HK-2 (cell line): ENCODE measurements around the gene MLH3.
"Not testable (repeated sequence)": the region's sequence is repeated elsewhere in the genome, so short reads cannot be mapped to it uniquely, and the experiment has no call there.

Experiments
- DNase-seq: peaks from one replicate; pipeline ENCODE4 v3.0.0-alpha.2; 2018; ENCODE audit not compliant: unreplicated experiment

MLH3 gene

DNA sequence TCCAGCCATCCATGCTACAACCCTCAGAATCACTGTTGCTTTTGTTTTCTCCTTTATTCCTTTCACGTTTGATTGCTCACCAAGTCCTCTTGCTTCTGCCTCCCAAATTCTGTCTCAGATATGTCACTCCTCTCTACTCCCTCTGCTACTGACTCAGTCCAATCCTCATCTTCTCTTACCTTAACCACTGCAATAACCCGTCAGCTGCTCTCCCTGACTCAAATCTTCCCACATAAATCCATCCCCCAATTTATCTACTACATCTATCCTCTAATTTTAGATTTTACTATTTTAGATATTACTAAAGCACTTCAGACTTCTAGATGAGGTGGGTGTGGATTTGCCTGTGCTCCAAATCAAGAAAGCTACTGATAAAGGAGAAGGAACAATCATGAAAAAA lies 25.4 kb downstream of the MLH3 start:
- no peak for DNase-seq

DNA sequence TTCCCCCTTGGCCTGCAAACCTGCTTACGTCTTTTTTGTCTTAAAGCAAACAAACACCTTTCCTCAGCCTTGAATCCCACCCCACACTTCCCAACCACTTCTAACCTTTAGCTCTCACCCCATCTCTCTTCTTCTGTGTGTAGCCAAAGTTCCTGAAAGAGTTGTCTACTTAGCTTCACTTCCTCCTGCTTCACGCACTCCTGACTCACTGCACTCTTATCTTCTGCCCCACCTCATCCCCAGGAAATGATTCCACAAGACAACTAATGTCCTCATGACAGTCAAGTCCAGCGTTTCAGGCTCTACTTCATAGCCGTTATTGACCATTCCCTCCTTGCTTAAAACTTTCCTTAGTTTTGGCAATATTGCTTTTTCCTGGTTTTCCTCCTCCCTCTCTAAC lies 26.2 kb downstream of the MLH3 start:
- no peak for DNase-seq

DNA sequence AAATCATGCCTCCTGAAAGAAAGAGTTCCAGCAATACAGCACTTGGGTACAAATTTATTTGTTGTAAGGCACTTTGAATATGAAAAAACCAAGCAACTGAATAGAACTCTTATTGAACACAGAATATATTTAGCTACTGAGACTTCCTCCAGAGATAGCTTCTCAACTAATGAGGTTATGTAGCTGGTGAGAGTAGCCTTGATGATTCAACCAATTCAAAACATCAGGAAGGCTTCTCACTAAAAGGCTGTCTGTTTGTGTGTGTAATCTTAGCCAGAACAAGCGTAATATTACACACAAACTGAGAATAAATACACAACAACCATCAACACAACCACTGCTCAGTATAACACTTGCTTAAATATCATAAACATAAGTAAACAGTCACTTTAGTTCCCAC lies 28.2 kb downstream of the MLH3 start:
- no peak for DNase-seq

DNA sequence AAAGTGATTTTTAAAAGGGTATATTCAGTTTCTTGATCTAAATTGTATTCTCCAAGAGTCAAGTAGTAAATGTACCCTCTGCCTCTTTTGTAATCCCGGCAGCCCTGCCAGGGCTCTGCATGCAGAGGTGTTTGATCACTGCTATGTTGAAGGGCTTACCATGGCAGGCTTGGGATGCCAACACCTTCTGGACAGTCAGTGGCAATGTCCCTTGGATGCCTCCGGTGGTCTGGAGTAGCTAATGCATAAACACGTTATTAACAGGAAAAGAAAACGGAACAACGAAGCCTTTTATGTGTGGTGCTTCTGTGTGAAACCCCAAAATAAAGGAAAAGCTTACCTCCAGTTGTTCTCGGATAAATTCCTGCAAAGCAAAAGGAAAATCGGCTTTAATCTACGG lies 28.6 kb downstream of the MLH3 start:
- no peak for DNase-seq

DNA sequence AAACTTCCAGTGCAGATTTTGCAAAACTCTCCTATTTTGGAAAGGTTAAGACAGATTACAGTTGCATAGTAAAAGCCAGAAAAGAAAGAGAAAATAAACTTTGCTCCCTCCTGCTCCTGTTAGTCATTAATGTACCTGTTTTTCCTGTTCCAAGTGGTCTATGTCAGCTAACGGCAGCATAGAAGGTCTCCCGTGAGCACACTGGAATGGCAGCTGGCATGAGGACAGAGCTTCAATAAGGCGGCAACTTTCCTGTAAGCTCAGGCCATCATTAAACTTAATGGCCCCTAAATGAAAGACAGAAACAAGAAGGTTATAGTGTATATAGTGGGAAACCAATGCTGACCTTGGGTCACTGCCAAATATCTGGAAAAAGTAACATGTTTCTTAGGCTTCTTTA lies 32.6 kb downstream of the MLH3 start:
- no peak for DNase-seq

DNA sequence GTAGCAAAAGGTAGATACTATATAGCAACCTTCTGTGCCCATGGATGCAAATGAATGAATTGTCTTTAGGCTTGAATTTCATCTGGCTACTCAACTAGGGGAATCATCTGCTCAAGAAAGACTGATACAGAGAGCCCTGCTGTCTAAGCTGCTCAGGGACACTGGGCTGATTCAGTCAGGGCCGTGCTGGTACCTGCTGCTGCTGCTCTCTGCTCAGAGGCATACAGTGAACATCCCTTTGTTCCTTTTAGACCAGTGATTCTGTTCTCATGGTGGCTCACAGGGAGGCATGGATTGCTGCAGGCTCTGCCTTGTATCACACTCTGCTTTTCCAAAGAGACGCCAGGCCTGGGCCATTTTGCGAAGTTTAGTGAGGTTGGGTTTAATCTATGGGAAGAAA lies 34.5 kb downstream of the MLH3 start:
- DNase-seq, result no peak

DNA sequence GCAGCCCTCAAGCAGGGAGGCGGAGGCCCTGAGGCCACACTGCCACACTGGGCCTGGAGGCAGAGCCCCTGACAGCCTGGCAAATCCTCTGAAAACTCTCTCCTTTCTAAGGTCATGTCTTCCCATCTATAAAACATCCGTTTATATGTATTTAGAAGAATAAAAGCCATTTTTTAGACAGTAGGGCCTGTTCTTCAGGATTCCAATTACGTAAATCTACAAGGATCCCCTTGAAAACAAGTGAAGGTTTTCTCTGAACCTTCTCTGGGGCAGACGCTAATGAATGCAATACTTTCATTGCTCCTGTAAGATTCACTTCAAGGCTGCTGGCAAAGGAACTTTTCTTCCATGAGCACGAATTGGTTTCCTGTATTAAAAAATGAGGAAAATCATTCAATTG lies 35.8 kb downstream of the MLH3 start:
- DNase-seq, result no peak

DNA sequence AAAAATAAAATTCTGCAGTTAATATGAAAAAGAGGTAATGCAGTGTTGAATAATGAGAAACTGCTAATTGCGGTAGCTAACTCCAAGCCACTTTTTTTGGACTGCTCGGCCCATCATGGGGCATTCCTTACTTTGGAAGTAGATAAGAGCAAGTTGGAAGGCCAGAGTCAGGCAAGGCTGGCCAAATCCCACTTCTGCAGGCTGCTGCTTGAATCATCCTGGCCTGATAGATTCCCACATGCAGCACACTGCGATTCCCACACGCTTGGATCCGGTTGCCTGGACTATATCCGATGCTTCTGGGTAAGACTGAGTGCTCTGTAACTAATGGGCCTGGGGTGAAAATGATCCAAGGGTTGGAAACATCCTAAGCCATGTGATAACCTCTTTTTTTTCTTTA lies 38.0 kb downstream of the MLH3 start:
- no peak for DNase-seq

DNA sequence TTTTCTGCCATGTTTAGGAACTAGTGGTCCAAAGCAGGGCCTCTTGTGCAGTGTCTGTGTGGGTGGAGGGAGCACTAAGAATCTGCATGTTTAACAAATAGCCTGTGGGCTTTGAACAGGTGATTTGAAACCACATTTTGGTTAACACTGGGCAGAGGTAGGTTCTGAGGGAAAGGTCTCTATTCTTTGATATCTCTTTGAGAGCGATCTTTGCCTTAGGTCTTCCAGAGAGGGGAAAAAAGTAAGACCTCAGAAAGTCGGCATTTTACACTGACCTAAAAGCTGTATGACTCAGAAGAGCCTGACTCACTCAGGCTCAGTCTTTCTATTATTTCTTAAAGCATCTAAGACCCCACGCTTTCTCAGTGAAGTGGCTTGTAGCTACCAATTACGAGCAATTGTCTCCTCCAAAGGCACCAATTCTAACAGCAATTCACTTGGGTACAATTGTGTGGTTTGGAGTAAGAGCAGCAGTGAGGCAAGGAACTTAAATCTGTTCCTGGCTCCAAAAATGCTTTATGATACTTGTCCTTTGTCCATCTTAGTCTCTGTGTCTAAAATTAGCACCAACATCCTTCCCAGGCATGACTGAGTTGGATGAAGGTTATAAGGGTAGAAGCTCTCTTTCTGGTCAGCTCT lies 39.8 kb downstream of the MLH3 start:
- DNase-seq, result no peak

DNA sequence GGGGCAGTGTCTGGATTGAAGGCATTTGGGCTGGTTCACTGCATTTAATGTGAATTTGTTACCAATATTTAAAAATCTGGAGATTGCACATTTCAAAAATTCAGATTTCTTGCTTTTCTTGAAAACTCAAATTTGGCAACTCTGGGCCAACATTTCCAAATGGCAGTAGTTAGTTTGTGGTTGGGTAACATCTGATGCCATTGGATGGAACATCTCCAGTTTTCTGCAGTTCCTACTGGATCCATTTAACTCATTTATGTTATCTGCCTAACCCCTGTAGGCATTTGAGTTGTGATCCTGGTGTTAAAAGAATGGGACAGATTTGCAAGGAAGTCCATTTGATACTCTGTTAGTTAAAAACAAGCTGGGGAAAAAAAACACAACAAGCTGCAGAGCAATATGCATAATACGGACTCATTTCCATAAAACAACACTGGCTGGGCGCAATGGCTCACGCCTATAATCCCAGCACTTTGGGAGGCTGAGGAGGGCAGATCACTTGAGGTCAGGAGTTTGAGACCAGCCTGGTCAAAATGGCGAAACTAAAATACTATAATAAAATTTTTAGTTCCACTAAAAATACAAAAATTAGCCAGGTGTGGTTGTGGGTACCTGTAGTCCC lies 40.7 kb downstream of the MLH3 start:
- DNase-seq, result no peak

DNA sequence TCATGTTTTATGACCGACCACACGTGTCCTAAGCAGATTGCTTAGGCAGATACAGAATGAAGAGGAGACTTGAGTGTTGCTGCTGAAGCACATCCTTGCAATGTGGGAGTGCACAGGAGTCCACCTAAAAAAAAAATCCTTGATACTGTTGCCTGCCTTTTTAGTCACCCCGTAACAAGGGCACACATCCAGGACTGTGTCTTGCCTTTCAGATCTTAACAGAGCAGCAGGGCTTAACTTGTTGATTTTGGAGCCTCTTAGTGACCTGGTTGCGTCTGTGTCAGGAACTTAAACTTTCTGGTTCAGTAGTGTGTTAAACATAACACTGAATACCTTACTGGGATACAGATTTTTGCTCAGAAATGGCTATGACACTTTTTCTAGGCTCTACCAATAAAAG lies 42.1 kb downstream of the MLH3 start:
- DNase-seq, result no peak

DNA sequence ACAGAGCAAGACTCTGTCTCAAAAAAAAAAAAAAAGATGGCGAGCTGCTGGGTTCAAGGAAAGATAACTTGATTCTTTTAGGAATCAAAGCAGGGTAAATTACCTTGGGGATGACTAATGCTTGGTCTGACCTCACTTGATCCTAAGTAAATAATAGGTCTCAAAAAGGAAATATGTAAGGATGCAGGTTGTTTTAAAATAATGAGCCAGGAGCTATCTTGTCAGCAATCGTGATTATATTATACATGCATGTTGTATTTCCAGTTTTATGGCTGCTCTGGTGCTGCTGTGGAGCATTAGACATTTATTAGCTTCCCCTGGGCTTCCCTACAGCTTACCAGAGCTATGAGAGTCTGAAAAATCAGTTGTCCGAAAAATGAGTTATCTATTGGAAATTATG lies 45.9 kb downstream of the MLH3 start:
- DNase-seq, result no peak

DNA sequence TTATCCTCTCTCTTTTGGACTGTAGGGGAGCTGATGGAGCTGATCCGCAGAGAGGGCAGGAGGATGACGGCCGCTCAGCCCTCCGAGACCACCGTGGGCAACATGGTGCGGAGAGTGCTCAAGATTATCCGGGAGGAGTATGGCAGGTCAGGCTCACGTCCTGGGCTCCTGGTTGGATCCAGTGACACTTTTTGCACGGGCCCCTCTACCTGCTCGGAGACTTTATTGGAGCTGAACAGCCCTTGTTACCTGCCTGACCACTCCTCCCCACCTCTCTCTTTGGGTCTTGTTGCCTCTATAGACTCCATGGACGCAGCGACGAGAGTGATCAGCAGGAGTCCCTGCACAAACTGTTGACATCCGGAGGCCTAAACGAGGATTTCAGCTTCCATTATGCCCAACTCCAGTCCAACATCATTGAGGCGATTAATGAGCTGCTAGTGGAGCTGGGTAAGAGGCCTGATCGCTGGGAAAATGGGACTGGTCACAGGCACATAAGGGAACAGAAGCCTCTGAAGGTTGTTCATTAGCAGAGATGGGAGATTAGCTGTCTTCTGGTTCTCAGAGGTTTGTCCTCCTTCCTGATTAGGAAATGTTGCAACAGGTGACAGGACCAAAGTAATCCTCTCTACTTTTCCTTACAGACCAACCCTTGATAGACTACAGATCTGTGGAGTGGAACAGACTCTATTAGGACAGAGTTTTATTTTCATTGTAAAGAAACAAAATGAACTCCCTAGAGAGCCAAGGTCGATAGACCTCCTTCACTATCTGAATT lies 47.8 kb downstream of the MLH3 start:
- DNase-seq, result no peak

DNA sequence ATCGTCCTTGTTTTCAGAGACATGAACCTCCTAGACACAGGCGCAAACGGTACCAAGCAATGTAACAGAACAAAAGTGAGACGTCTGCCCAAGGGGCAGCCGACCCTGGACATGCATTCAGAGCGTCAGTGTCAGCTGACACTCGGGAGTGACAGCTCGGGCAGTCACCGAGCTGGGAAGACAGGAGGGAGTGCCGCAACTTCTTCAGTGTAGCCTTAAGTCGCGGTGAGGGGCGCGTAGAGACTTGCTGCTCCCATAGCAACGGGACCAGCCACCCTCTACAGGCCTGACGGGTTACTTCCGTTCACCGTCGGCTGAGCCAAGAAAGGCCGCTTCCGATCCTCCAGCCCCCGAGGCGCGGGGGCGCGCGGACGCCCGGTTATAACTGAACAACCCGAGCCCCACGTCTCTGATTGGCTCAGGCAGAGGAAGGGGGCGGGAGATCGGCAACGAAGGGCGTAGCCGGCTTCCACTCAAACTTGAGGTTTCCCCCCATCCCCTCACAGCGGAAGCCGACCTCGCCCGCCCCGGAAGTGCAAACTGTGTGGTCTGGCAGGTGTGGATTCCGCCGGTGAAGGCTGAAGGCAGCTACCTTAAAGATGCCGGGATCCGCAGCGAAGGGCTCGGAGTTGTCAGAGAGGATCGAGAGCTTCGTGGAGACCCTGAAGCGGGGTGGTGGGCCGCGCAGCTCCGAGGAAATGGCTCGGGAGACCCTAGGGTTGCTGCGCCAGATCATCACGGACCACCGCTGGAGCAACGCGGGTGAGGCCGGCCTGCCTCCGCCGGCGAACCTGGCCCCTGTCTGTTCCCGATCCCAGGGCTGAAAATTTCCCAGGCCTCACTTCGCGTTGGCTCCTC lies 48.6 kb downstream of the MLH3 start, which contains the start of gene EIF2B2:
TSS of gene EIF2B2 (plus strand) at position 530 of the 858 bp plus-strand sequence. CDS start at position 600, 70 bp downstream.
- peak; percentile 97 for DNase-seq

DNA sequence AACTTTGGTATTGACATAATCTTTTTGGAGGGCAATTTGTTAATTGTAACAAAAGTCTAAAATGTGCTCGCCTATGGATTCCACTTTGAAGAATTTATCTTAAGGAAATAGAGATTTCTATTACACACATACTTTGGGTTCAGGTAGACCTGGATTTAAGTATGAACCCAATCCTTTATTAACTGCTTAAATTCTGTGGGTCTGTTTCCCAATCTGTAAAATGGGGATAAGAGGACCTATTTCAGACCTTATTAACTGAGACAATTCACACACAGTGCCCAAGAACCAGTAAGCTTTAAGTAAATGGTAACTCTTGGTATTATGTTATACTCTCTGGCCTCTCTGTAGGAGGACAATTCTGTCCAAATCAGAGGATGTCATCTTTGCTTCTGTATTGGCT lies 49.4 kb downstream of the MLH3 start:
- no peak for DNase-seq

DNA sequence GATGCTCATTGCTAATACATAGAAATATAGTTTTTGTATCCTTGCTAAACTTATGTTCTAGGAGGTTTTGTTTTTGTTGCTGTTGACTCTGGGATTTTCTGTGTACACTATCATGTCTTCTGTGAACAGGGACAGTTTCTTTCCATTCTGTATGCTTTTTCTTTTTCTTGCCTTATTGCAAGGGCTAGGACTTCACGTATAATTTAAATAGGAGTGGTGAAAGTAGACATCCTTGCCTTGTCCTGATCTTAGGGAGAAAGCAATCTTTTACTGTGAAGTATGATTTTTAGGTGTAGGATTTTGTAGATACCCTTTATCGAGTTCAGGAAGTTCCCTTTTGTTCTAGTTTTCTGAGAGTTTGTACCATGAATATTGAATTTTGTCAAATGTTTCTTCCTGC lies 50.0 kb downstream of the MLH3 start:
- no peak for DNase-seq

DNA sequence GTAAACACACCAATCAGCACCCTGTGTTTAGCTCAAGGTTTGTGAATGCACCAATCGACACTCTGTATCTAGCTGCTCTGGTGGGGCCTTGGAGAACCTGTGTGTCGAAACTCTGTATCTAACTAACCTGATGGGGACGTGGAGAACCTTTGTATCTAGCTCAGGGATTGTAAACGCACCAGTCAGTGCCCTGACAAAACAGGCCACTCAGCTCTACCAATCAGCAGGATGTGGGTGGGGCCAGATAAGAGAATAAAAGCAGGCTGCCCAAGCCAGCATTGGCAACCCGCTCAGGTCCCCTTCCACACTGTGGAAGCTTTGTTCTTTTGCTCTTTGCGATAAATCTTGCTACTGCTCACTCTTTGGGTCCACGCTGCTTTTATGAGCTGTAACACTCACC lies 55.5 kb downstream of the MLH3 start:
- DNase-seq, result not testable (repeated sequence)

DNA sequence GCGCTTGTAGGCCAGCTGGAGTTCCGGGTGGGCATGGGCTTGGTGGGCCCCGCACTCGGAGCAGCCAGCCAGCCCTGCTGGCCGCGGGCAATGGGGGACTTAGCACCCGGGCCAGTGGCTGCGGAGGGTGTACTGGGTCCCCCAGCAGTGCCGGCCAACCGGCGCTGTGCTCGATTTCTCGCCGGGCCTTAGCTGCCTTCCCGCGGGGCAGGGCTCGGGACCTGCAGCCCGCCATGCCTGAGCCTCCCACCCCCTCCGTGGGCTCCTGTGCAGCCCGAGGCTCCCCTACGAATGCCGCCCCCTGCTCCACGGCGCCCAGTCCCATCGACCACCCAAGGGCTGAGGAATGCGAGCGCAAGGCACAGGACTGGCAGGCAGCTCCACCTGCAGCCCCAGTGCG lies 57.1 kb downstream of the MLH3 start:
- not testable (repeated sequence) for DNase-seq

DNA sequence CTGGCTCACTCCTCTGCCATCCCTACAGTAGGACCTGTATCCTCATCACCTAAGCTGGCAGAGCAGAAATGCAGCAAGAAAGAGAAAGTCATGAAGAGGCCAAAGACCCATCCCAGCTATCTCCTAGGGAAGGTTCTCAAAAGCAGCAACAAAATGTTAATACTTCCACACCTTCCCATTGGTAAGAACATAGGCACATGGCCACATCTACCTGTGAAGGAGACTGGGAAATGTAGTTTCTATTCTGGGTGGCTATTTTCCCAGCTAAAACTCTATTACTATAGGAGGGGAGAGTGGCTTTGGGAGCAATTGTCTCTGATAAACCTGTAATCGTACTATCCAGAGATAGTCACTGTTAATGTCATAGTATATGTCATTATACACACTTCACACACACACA lies 62.3 kb downstream of the MLH3 start:
- no peak for DNase-seq

DNA sequence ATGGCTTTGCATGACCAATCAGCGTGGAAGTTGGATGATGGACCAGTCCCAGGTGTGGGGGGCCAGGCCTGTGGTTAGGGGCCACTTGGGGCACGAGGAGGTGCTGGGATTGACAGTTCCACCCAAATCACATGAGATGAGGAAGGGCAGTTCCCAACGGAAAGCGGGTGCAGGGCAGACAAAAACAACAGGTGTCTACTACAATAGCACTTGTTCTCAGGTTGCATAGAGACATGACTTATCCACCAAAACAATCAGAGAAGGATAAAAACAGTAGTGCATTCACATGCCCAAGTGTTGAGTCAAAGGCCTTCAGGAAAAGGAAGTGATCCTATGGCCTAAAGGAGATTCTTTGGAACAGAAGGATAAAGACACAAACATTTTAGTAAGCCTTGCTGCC lies 63.1 kb downstream of the MLH3 start:
- DNase-seq, result no peak

DNA sequence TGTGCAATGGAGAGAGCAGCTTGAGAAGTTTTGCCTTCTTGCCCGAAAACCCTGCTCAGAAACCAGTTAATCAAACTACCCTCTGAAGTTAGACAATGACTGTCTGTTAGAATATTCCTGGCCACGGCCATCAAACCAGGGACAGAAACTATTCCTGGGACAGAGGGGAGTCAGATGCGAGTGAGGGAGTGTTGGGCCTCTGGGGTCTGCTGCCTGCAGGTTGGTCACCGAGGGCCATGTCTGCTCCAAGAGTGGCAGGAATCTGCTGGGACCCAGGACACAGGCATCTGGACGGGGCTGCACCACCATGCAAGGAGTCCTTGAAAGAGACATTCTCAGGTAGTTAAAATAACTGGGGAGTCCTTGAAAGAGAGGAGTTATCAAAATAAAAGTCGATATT lies 65.5 kb downstream of the MLH3 start:
- no peak for DNase-seq

DNA sequence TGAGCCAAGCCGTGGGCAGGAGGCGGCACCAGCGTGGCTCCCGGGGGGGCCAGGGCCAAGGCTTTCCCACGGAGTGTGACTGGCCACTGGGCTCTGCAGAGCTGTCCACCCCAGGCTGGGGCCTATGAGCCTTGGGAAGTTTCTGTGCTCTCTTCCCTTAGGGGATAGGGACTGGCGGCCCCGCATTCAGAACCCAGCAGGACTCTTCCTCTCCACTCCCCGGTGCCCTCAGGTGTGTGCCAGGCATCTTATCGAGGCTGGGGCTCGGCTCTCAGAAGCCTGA lies 66.3 kb downstream of the MLH3 start:
- DNase-seq, result no peak
